Measurements from ENCODE around the gene MYF6.

MYF6 gene

GRCh38 chr12:80707830-80708258 lies 410 bp downstream of the MYF6 start:
- no peak for DNase-seq (ENCODE audit: low spot score)

- no peak for DNase-seq (ENCODE audit: low spot score)
Measured at GRCh38 chr12:80708259-80708974, 983 bp downstream of the MYF6 start.

GRCh38 chr12:80708975-80709328 lies 1.5 kb downstream of the MYF6 start:
- no peak for DNase-seq (ENCODE audit: low spot score)

- DNase-seq (ENCODE audit: low spot score): no peak
Measured at GRCh38 chr12:80709811-80710726, 2.6 kb downstream of the MYF6 start.

GRCh38 chr12:80710727-80711449 lies 3.5 kb downstream of the MYF6 start:
- no peak for DNase-seq (ENCODE audit: low spot score)

GRCh38 chr12:80711866-80712265 lies 4.4 kb downstream of the MYF6 start:
- DNase-seq (ENCODE audit: low spot score): no peak

GRCh38 chr12:80712866-80713265 lies 5.4 kb downstream of the MYF6 start:
- no peak for DNase-seq (ENCODE audit: low spot score)

GRCh38 chr12:80713419-80713818 lies 6.0 kb downstream of the MYF6 start:
- DNase-seq (ENCODE audit: low spot score): no peak

GRCh38 chr12:80714055-80714454 lies 6.6 kb downstream of the MYF6 start:
- DNase-seq (ENCODE audit: low spot score): no peak

GRCh38 chr12:80714846-80715245 lies 7.4 kb downstream of the MYF6 start:
- no peak for DNase-seq (ENCODE audit: low spot score)

GRCh38 chr12:80715713-80716249 lies 8.3 kb downstream of the MYF6 start:
- DNase-seq (ENCODE audit: low spot score): no peak

GRCh38 chr12:80716696-80717469 lies 9.4 kb downstream of the MYF6 start, which contains the start of gene MYF5:
Gene MYF5 (plus strand): TSS chr12:80716912. CDS start chr12:80717064, 152 bp downstream.
- no peak for DNase-seq (ENCODE audit: low spot score)

GRCh38 chr12:80717856-80718255 lies 10.4 kb downstream of the MYF6 start:
- DNase-seq (ENCODE audit: low spot score): no peak

GRCh38 chr12:80720516-80720915 lies 13.1 kb downstream of the MYF6 start:
- DNase-seq (ENCODE audit: low spot score): no peak

- DNase-seq (ENCODE audit: low spot score): no peak
Measured at GRCh38 chr12:80721326-80721725, 13.9 kb downstream of the MYF6 start.

- no peak for DNase-seq (ENCODE audit: low spot score)
Measured at GRCh38 chr12:80745851-80746505, 38.5 kb downstream of the MYF6 start.

GRCh38 chr12:80747800-80748199 lies 40.4 kb downstream of the MYF6 start:
- no peak for DNase-seq (ENCODE audit: low spot score)

GRCh38 chr12:80749456-80749855 lies 42.0 kb downstream of the MYF6 start:
- DNase-seq (ENCODE audit: low spot score): no peak

GRCh38 chr12:80752464-80752863 lies 45.0 kb downstream of the MYF6 start:
- DNase-seq (ENCODE audit: low spot score): no peak

- DNase-seq (ENCODE audit: low spot score): no peak
Measured at GRCh38 chr12:80754274-80754673, 46.8 kb downstream of the MYF6 start.

- no peak for DNase-seq (ENCODE audit: low spot score)
Measured at GRCh38 chr12:80756875-80757274, 49.4 kb downstream of the MYF6 start.
